SK-N-SH treated with all-trans-retinoic acid at 6 μM for 48 hours (cell line): ENCODE results near the gene TMEM14A.

Experiments used
- ARNTL ChIP-seq: fragments of 450-650 bp; formaldehyde crosslinking; IDR thresholded peaks from 2 replicates; pipeline ENCODE4 v1.5.0; 2020; ENCODE audit warnings: low read depth, mild to moderate bottlenecking, moderate library complexity, borderline replicate concordance
- CSDC2 ChIP-seq: fragments of 250-450 bp; sonication (Bioruptor Pico); IDR thresholded peaks from 2 replicates; pipeline ENCODE4 v1.5.0; 2020; ENCODE audit warnings: mild to moderate bottlenecking, moderate library complexity
- OSR1 ChIP-seq: fragments of 250-450 bp; sonication (Bioruptor Pico); IDR thresholded peaks from 2 replicates; pipeline ENCODE4 v1.8.0; 2022; ENCODE audit warnings: moderate library complexity, mild to moderate bottlenecking, inconsistent platforms
- RARB ChIP-seq: fragments of 250-450 bp; sonication (Bioruptor Pico); IDR thresholded peaks from 2 replicates; pipeline ENCODE4 v1.8.0; 2021; ENCODE audit warnings: mild to moderate bottlenecking, moderate library complexity
- SNAI2 ChIP-seq: fragments of 250-450 bp; sonication (Bioruptor Pico); IDR thresholded peaks from 2 replicates; pipeline ENCODE4 v1.5.0; 2020; ENCODE audit warnings: mild to moderate bottlenecking, moderate library complexity
- TCF4 ChIP-seq: fragments of 250-450 bp; sonication (Bioruptor Pico); IDR thresholded peaks from 2 replicates; pipeline ENCODE4 v1.8.0; 2021; ENCODE audit warnings: mild to moderate bottlenecking, moderate library complexity, borderline replicate concordance
- TOX ChIP-seq: fragments of 250-450 bp; sonication (Bioruptor Pico); IDR thresholded peaks from 2 replicates; pipeline ENCODE4 v1.8.0; 2021; ENCODE audit warnings: mild to moderate bottlenecking, moderate library complexity, borderline replicate concordance
- ZFP3 ChIP-seq: fragments of 250-450 bp; sonication (Bioruptor Pico); IDR thresholded peaks from 2 replicates; pipeline ENCODE4 v1.5.0; 2020; ENCODE audit warnings: mild to moderate bottlenecking, moderate library complexity
- ZNF70 ChIP-seq: fragments of 450-650 bp; formaldehyde crosslinking; IDR thresholded peaks from 2 replicates; pipeline ENCODE4 v1.5.0; 2020; ENCODE audit warnings: mild to moderate bottlenecking, moderate library complexity
- ZNF8 ChIP-seq: fragments of 450-650 bp; formaldehyde crosslinking; IDR thresholded peaks from 2 replicates; pipeline ENCODE4 v1.5.0; 2020; ENCODE audit warnings: mild to moderate bottlenecking, moderate library complexity
- TF ChIP-seq, protein P1 (sequence below): fragments of 250-450 bp; sonication (Bioruptor Pico); IDR thresholded peaks from 2 replicates; pipeline ENCODE4 v1.5.1; 2020; ENCODE audit warnings: low read depth, mild to moderate bottlenecking, moderate library complexity
- TF ChIP-seq, protein P2 (sequence below): fragments of 250-450 bp; sonication (Bioruptor Pico); IDR thresholded peaks from 2 replicates; pipeline ENCODE4 v1.8.0; 2021; ENCODE audit warnings: low read depth, mild to moderate bottlenecking, moderate library complexity, borderline replicate concordance
- TF ChIP-seq, protein P3 (sequence below): fragments of 250-450 bp; sonication (Bioruptor Pico); IDR thresholded peaks from 2 replicates; pipeline ENCODE4 v1.5.0; 2020; ENCODE audit warnings: mild to moderate bottlenecking, moderate library complexity
- TF ChIP-seq, protein P4 (sequence below): fragments of 250-450 bp; sonication (Bioruptor Pico); IDR thresholded peaks from 2 replicates; pipeline ENCODE4 v1.5.1; 2021; ENCODE audit warnings: mild to moderate bottlenecking, moderate library complexity

DNA sequence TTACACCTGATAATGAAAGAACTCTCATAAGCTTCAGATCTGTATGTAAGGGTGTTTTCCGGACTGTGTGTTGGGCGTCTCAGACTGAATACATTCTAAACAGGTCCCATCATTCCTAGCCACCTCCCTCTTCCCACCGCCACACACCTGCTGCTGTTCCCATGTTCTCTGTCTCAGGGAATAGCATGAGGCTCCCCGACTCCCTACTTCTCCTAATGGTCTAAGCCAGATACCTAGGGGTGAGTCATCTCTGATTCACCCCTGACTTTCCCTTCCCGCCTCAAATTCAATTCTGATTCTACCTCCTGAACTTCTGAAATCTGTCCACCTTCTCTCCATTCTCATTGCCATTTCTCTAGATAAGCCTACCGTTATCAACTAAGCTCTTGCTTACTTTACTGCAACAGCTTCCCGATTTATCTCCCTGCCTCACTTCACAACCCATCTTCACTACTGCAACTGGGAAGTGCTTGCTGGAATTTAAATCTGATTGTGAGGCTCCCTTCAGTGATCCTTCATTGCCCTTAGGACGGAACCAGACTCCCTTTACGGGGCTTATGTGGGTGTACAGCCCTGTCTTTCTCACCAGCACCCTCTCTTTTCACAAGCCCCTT is 1.6 kb downstream of the TMEM14A start:
- TF ChIP-seq, protein P1, sequence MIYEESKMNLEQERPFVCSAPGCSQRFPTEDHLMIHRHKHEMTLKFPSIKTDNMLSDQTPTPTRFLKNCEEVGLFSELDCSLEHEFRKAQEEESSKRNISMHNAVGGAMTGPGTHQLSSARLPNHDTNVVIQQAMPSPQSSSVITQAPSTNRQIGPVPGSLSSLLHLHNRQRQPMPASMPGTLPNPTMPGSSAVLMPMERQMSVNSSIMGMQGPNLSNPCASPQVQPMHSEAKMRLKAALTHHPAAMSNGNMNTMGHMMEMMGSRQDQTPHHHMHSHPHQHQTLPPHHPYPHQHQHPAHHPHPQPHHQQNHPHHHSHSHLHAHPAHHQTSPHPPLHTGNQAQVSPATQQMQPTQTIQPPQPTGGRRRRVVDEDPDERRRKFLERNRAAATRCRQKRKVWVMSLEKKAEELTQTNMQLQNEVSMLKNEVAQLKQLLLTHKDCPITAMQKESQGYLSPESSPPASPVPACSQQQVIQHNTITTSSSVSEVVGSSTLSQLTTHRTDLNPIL = no peak
- TF ChIP-seq, protein P2, sequence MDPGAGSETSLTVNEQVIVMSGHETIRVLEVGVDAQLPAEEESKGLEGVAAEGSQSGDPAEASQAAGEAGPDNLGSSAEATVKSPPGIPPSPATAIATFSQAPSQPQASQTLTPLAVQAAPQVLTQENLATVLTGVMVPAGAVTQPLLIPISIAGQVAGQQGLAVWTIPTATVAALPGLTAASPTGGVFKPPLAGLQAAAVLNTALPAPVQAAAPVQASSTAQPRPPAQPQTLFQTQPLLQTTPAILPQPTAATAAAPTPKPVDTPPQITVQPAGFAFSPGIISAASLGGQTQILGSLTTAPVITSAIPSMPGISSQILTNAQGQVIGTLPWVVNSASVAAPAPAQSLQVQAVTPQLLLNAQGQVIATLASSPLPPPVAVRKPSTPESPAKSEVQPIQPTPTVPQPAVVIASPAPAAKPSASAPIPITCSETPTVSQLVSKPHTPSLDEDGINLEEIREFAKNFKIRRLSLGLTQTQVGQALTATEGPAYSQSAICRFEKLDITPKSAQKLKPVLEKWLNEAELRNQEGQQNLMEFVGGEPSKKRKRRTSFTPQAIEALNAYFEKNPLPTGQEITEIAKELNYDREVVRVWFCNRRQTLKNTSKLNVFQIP (CRISPR knock-in tag) = no peak
- TF ChIP-seq RARB (CRISPR knock-in tag) (no peak), ZFP3 (CRISPR knock-in tag) (no peak), CSDC2 (CRISPR knock-in tag) (no peak), ZNF70 (CRISPR knock-in tag) (no peak), TOX (CRISPR knock-in tag) (no peak), OSR1 (CRISPR knock-in tag) (no peak), ARNTL (CRISPR knock-in tag) (no peak), SNAI2 (CRISPR knock-in tag) (no peak), TCF4 (CRISPR knock-in tag) (no peak), ZNF8 (CRISPR knock-in tag) (no peak)
- TF ChIP-seq, protein P3, sequence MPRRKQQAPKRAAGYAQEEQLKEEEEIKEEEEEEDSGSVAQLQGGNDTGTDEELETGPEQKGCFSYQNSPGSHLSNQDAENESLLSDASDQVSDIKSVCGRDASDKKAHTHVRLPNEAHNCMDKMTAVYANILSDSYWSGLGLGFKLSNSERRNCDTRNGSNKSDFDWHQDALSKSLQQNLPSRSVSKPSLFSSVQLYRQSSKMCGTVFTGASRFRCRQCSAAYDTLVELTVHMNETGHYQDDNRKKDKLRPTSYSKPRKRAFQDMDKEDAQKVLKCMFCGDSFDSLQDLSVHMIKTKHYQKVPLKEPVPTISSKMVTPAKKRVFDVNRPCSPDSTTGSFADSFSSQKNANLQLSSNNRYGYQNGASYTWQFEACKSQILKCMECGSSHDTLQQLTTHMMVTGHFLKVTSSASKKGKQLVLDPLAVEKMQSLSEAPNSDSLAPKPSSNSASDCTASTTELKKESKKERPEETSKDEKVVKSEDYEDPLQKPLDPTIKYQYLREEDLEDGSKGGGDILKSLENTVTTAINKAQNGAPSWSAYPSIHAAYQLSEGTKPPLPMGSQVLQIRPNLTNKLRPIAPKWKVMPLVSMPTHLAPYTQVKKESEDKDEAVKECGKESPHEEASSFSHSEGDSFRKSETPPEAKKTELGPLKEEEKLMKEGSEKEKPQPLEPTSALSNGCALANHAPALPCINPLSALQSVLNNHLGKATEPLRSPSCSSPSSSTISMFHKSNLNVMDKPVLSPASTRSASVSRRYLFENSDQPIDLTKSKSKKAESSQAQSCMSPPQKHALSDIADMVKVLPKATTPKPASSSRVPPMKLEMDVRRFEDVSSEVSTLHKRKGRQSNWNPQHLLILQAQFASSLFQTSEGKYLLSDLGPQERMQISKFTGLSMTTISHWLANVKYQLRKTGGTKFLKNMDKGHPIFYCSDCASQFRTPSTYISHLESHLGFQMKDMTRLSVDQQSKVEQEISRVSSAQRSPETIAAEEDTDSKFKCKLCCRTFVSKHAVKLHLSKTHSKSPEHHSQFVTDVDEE (CRISPR knock-in tag) = no peak
- TF ChIP-seq, protein P4, sequence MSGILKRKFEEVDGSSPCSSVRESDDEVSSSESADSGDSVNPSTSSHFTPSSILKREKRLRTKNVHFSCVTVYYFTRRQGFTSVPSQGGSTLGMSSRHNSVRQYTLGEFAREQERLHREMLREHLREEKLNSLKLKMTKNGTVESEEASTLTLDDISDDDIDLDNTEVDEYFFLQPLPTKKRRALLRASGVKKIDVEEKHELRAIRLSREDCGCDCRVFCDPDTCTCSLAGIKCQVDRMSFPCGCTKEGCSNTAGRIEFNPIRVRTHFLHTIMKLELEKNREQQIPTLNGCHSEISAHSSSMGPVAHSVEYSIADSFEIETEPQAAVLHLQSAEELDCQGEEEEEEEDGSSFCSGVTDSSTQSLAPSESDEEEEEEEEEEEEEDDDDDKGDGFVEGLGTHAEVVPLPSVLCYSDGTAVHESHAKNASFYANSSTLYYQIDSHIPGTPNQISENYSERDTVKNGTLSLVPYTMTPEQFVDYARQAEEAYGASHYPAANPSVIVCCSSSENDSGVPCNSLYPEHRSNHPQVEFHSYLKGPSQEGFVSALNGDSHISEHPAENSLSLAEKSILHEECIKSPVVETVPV (CRISPR knock-in tag) = no peak
